ENCODE measurements around the gene SNRNP200.

Gene SNRNP200

DNA sequence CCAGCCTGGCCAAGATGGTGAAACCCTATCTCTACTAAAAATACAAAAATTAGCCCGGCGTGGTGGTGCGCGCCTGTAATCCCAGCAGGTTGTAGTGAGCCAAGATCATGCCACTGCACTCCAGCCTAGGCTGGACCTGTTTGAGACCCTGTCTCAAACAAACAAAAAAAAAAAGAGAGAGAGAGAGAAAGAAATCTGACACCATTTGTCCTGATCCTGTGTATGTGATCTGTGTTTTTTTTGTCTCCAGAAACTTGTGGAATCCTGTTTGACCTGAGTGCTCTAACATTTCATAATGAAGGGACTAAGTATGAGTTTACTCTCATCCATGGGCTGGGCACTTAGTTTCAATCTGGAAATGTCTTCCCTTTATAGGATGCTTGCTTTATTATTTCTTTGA is 13.4 kb upstream of the SNRNP200 start:
- Histone ChIP-seq H3K27me3 (replicated peaks; ENCODE audit: insufficient read depth, low read length) (no peaks in the 10 kb centered on the region), H2AFZ (ENCODE audit: low read length) (no peak overlapping the region), H3K4me1 (ENCODE audit: low read length) (peaks cover 12% of the 10 kb centered on the region; the same call in 1 of the 2 replicates), H3K27ac (ENCODE audit: low read length) (no peak overlapping the region), H3K9ac (ENCODE audit: low read length) (no peak overlapping the region), H3K4me3 (ENCODE audit: low read length) (no peak overlapping the region), H3K9me2 (replicated peaks; ENCODE audit: insufficient read depth, low read length) (no peaks in the 10 kb centered on the region), H3K36me3 (replicated peaks; ENCODE audit: insufficient read depth, low read length) (no peaks in the 10 kb centered on the region), H3F3A (ENCODE audit: insufficient read depth, low read length) (peaks cover 17% of the 10 kb centered on the region), H3K4me2 (ENCODE audit: low read depth, low read length) (no peak overlapping the region), H3K9me3 (replicated peaks; ENCODE audit: insufficient read depth, low read length) (no peaks in the 10 kb centered on the region), H4K20me1 (ENCODE audit: insufficient read depth, low read length) (no peaks in the 10 kb centered on the region), H3K79me2 (ENCODE audit: low read length) (no peaks in the 10 kb centered on the region)
- TF ChIP-seq EZH2phosphoT487 (IDR thresholded peaks at IDR 0.05; ENCODE audit: low read length) (no peak), EZH2 (optimal IDR thresholded peaks at IDR 0.05; ENCODE audit: low read depth, low read length) (no peak)
- TF ChIP-seq, protein P1, sequence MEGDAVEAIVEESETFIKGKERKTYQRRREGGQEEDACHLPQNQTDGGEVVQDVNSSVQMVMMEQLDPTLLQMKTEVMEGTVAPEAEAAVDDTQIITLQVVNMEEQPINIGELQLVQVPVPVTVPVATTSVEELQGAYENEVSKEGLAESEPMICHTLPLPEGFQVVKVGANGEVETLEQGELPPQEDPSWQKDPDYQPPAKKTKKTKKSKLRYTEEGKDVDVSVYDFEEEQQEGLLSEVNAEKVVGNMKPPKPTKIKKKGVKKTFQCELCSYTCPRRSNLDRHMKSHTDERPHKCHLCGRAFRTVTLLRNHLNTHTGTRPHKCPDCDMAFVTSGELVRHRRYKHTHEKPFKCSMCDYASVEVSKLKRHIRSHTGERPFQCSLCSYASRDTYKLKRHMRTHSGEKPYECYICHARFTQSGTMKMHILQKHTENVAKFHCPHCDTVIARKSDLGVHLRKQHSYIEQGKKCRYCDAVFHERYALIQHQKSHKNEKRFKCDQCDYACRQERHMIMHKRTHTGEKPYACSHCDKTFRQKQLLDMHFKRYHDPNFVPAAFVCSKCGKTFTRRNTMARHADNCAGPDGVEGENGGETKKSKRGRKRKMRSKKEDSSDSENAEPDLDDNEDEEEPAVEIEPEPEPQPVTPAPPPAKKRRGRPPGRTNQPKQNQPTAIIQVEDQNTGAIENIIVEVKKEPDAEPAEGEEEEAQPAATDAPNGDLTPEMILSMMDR (IDR thresholded peaks at IDR 0.05; ENCODE audit: low read length): no peak
- DNase-seq: no peak

DNA sequence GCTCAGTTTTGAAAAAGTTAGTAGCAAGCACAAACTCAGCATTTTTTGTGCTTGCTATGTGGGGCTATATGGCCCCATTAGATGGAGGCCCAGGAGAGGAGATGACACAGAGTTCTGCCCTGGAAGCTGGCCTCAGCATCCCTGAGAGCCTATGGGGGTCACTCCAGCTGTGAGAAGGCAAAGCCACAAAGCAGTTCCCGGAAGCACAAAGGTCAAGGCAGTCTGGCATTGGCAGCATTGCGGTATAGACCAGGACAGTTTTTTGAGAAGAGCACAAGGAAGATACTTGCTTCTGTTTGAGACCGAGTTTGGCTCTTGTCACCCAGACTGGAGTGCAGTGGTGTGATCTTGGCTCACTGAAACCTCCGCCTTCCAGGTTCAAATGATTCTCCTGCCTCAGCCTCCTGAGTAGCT is 12.2 kb upstream of the SNRNP200 start:
- no peak overlapping the region for H2AFZ ChIP-seq (ENCODE audit: low read length)
- no peak for TF ChIP-seq EZH2phosphoT487 (IDR thresholded peaks at IDR 0.05; ENCODE audit: low read length)
- TF ChIP-seq, protein P1 (IDR thresholded peaks at IDR 0.05; ENCODE audit: low read length): no peak
- TF ChIP-seq EZH2 (optimal IDR thresholded peaks at IDR 0.05; ENCODE audit: low read depth, low read length): no peak
- no peak overlapping the region for H3K9ac ChIP-seq (ENCODE audit: low read length)
- H3K4me2 ChIP-seq (ENCODE audit: low read depth, low read length): no peak overlapping the region
- peaks cover 6% of the 10 kb centered on the region; the same call in 1 of the 2 replicates for H3K4me1 ChIP-seq (ENCODE audit: low read length)
- no peak overlapping the region for H3K27ac ChIP-seq (ENCODE audit: low read length)
- H3K4me3 ChIP-seq (ENCODE audit: low read length): no peak overlapping the region
- DNase-seq: no peak
- H3K79me2 ChIP-seq (ENCODE audit: low read length): no peaks in the 10 kb centered on the region
- no peaks in the 10 kb centered on the region for H3K9me2 ChIP-seq (replicated peaks; ENCODE audit: insufficient read depth, low read length)
- no peaks in the 10 kb centered on the region for H3K36me3 ChIP-seq (replicated peaks; ENCODE audit: insufficient read depth, low read length)
- H3F3A ChIP-seq (ENCODE audit: insufficient read depth, low read length): peaks cover 17% of the 10 kb centered on the region
- no peaks in the 10 kb centered on the region for H4K20me1 ChIP-seq (ENCODE audit: insufficient read depth, low read length)
- H3K27me3 ChIP-seq (replicated peaks; ENCODE audit: insufficient read depth, low read length): no peaks in the 10 kb centered on the region
- H3K9me3 ChIP-seq (replicated peaks; ENCODE audit: insufficient read depth, low read length): no peaks in the 10 kb centered on the region

DNA sequence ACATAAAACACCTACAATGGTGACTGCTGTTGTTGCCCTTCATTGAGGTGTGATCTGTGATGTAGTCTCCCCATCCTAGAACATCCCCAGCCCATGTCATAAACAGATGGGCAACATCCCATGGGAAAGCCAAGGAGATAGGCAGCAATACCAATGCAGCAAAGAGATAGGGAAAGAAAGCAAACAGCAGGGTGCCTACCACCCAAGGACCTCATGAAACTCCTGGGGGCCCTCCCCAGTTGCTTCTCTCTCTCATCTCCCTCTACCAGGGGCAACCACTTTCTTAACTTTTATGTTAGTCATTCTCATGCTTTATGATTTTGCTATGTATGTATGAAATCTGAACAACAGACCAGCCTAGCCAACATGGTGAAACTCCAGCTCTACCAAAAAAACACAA is 11.7 kb upstream of the SNRNP200 start:
- no peaks in the 10 kb centered on the region for H4K20me1 ChIP-seq (ENCODE audit: insufficient read depth, low read length)
- no peak for DNase-seq
- 0 out of 2 replicates have a peak, but pooled peaks cover 6% of the 10 kb centered on the region for H3K4me1 ChIP-seq (ENCODE audit: low read length)
- no peak overlapping the region for H3K27ac ChIP-seq (ENCODE audit: low read length)
- H2AFZ ChIP-seq (ENCODE audit: low read length): no peak overlapping the region
- H3K9ac ChIP-seq (ENCODE audit: low read length): no peak overlapping the region
- H3K9me2 ChIP-seq (replicated peaks; ENCODE audit: insufficient read depth, low read length): no peaks in the 10 kb centered on the region
- peaks cover 14% of the 10 kb centered on the region for H3F3A ChIP-seq (ENCODE audit: insufficient read depth, low read length)
- no peaks in the 10 kb centered on the region for H3K36me3 ChIP-seq (replicated peaks; ENCODE audit: insufficient read depth, low read length)
- no peak overlapping the region for H3K4me2 ChIP-seq (ENCODE audit: low read depth, low read length)
- H3K79me2 ChIP-seq (ENCODE audit: low read length): no peaks in the 10 kb centered on the region
- H3K27me3 ChIP-seq (replicated peaks; ENCODE audit: insufficient read depth, low read length): no peaks in the 10 kb centered on the region
- no peak for TF ChIP-seq EZH2 (optimal IDR thresholded peaks at IDR 0.05; ENCODE audit: low read depth, low read length)
- no peak for TF ChIP-seq EZH2phosphoT487 (IDR thresholded peaks at IDR 0.05; ENCODE audit: low read length)
- TF ChIP-seq, protein P1 (IDR thresholded peaks at IDR 0.05; ENCODE audit: low read length): no peak
- no peaks in the 10 kb centered on the region for H3K9me3 ChIP-seq (replicated peaks; ENCODE audit: insufficient read depth, low read length)
- H3K4me3 ChIP-seq (ENCODE audit: low read length): no peak overlapping the region
